HK-2 (cell line): Measurements from ENCODE around the gene ROR1.

Experiments
- DNase-seq: peaks from one replicate; pipeline ENCODE4 v3.0.0-alpha.2; 2018; ENCODE audit not compliant: unreplicated experiment

ROR1 gene

DNA sequence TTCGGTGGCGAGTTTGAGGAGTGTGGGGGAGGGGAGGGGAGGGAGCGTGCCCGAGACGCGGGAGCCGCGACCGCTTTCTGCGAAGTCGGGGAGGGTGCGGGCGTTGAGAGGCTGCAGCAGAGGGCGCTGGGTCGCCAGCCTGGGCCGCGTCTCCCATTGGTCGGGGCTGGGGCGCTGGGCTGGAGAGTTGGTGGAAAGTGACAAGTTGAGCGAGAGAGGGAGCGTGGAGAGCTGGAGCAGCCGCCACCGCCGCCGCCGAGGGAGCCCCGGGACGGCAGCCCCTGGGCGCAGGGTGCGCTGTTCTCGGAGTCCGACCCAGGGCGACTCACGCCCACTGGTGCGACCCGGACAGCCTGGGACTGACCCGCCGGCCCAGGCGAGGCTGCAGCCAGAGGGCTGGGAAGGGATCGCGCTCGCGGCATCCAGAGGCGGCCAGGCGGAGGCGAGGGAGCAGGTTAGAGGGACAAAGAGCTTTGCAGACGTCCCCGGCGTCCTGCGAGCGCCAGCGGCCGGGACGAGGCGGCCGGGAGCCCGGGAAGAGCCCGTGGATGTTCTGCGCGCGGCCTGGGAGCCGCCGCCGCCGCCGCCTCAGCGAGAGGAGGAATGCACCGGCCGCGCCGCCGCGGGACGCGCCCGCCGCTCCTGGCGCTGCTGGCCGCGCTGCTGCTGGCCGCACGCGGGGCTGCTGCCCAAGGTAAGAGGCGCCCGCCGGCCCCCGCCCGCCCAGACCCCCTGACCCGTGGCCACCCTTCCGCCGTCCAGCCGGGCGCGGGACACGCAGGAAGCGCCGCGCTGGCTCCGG lies at the start of gene ROR1:
Gene ROR1, plus strand, starts transcription at position 203 of the 802 bp plus-strand sequence.
- DNase-seq = peak; percentile 94

DNA sequence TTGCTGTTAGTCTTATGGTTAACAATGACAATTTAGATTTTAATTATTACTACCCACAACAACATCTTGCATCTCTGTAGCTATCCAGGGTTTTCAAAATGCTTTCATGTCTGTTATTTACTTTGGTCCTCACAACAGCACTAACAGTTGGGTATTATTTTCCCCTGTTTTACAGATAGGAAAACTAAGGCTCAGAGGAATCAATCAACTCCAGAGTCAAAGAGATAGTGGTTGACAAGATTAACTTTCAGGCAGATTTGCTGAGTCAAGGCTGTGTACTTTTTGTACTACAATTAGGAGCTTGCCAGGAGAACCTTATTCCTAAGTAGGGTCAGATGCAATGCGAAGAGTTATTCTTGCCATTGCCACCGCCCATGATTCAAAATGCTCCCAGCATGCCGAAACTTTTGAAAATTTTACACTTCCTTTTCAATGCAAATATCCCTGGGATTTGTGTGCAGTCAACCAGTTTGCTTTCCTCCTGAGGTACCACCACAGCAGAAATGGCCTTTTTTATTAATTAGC lies 49.4 kb upstream of the ROR1 start:
- no peak for DNase-seq

DNA sequence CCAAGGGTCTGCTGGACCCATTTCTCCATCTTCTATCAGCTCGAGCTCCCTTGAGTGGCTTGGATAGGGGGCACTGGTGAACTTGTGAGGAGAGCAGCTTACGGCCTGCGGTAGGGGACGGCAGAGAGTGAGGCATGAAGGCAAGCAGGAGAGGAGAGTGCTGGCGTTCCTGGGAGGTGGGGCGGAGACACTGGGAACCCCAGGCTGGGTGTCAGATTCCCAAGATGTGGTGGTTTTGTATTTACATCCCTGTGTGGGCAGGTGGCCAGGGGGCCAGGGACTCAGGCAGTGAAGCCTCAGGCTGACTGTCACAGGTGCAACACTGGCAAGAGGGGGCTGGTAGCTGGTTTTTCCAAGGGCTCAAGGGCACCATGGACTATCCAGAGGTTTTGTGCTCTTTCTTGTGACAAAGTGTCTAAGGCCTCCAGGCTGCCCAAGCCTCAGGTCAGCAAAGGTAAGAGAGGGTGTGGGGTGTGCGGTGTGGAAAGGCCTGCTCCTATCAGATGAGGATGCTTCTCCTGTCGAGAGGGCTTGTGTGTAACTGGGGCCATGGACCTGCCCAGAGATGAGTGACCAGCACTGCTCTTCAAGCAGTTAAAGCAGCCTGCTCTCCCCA lies 45.1 kb upstream of the ROR1 start:
- DNase-seq = no peak

DNA sequence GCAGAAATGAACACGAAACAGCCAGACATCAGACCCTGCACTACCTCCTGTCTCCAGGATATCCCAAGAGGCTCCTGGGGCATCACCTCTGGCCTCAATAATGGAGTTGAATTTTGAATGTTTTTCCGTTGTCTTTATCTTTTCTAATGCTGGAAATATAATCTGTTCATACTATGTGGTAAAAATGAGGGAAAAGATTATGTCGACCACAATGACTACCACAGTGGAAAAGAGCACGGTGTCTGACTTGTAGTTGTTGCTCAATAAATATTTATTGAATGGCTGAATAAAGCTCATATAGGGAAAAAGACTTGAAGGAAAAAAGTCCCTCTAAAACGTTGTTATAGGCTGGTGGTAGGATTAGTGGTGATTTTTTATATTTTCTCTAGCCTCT lies 44.6 kb upstream of the ROR1 start:
- no peak for DNase-seq

DNA sequence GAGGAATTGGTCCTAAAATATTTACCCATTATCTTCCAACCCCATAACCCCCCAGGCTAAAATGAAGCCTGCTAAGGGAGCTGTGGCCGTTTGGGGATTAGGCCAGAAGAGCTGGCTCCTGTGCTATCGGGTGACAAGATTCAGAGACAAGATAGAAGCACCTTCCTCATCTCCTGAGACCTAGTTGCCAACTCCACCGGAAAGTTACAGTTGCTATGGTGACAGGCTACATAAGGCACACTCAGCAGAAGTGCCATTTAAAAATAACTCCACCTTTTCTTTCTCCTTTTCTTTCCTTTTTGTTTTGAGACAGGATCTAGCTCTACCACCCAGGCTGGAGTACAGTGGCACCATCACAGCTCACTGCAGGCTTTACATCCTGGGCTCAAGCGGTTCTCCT lies 43.6 kb upstream of the ROR1 start:
- no peak for DNase-seq

DNA sequence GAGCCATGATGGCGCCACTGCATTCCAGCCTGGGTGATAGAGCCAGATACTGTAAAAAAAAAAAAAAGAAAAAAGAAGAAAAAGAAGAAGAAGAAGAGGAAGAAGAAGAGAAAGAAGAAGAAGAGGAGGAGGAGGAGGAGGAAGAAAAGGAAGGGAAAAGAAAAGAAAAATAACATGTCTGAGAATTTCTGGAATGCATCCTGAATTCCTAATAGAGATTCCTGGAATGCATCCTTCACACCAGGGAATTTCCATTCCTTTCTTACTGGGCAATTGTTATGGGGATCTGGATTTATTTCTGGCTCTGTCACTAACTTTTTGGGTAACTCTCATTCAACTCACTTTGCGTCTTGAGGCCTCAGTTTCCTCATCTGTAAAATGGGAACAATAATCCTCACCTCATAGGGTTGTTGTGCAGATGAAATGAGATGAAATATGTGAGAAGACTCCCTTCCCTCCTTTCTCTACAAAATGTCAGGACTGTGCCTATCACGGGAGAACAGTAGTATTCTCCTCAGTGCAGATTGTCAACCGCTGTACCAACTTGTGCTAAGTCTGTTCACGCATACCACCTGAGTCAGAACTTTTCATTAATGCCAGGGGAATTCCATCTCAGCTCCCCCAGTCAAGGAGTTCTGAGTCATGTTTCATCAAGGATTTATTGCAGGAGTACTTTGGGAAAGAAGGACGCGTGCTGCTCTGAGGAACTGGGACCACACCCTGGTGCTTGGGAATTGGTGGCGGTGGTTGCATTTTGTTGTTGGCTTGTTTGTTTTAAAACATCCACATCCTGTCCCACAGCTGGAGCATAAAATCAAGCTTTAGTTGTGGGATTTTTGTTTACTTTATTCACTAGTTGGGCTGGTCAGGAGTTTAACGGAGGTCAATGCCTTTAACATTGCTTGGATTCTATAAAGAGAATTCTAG lies 42.4 kb upstream of the ROR1 start:
- peak; percentile 64 for DNase-seq

DNA sequence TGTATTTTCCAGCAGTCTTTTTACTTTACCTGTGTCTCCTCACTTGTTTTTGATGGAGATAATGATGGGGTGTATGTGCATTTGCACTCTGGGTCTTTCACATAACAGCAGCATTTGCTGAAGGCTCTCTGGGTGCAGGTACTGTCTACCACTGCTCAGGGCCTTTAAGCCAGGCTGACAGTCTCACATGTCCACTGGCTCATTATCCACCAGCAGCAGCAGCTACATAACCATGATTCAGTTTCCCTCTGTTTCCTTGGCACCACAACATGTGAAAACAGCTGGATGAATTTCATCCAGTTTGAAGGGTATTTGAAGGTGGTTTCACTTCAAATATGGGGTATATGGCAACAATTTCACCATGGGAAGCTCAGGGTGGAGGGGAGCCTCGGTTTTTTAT lies 41.2 kb upstream of the ROR1 start:
- DNase-seq = no peak

DNA sequence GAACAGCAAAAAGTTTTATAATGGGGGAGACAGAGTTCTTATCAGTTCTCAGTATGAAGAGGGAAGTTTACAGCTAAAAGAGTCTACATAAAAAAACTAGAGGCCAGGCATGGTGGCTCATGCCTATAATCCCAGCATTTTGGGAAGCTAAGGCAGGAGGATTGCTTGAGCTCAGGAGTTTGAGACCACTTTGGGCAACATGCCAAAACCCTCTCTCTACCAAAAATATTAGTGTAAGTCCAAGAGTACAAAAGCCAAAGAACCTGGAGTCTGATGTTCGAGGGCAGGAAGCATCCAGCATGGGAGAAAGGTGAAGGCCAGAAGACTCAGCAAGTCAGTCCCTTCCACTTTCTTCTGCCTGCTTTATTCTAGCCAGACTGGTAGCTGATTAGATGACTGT lies 35.0 kb upstream of the ROR1 start:
- no peak for DNase-seq

DNA sequence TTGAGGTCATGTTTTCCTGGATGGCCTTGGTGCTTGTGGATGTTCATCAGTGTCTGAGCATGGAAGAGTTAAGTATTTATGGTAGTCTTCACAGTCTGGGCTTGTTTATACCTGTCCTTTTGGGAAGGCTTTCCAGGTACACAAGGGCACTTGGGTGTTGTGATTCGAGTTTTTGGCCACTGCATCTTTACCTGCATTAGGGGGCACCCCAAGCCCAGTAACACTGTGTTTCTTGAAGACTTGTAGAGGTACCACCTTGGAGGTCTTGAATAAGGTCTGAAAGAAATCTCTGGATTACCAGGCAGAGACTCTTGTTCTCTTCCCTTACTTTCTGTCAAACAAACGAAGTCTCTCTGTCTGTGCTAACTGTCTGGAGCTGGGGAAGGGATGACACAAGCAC lies 34.4 kb upstream of the ROR1 start:
- no peak for DNase-seq

DNA sequence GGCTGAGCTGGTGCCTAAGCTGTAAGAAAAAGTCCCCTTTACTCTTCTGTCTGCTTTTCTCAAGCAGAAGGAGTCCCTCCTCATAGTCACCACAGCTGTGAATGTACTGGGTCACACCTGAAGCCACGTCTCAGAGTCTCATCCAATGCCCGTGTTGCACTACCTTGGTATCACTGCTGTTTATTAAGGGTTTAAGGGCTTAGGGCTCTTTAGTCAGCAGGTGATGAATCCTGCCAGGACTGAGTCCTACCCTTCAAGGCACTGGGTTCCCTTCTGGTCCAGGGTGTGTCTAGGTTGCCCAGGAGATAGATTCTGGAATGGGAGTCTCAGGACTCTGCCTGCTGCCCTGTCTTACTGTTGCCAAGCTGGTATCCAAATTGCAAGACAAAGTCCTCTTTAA lies 33.4 kb upstream of the ROR1 start:
- DNase-seq = no peak

DNA sequence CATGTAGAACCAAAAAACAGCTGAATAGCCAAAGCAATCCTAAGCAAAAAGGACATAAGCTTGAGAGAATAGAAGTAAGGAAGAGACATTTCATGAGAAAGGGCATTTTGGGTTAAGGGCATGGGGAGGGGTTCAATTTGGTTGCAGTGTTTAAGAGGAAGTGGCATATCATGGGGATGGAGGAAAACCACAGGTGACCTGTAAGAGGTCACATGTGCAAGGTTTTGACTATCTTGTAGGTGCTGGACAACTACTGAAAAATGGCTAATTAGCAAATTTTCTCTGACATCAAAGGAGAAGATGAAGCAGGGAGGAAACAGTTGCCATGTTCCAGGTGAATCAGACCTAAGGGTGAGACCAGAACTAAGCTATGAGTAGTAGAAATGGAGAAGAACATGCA lies 31.3 kb upstream of the ROR1 start:
- DNase-seq = no peak

DNA sequence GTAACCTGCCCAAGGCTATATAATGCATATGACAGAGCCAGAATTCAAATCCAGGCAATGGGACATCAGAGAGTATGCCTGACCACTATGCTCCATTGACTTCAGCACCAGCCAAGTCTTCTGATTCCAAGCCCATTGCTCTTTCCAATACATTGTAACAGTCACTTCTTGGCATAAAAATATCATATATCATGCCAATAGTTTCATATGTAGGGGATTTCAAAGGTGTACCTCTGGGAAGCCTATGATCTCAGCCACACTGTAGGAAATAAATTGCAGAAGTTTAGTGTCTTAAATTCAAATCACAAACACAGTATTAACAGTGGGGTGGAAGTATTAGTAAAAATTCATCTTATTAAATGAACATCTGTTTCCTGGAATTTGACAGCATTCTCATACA lies 30.0 kb upstream of the ROR1 start:
- no peak for DNase-seq

DNA sequence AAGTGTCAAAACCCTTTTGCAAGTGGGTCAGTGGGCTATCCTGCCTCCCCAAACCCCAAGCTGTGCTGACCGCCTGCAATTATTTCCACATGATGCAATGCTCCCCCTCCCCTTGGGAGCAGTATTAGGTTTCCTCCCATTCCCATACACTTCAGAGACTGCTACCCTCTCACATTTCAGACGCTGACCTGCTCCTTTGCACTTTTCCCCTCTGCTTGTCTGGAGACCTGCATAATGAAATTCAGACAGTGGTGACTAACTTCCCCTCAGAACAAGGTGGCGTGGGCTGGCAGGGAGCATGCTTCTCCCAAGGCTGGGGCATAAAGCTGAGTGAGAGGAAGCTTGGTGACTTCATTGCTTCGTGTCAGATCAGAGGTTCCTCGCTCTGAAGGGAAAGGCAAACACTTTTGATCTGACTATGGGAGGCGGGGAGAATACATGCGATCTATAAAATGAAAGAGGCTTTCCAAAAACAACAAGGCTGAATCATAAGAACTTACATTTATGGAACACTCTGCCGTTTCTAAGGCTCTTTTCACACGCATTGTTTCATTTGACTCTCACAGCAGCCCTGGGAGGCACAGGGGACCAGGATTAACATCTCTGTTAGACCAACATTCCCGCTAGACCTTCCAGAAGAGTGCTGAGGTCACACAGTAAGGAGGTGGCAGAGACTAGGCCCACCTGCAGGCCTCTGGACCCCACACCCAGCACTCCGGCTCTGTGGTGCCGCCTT lies 27.5 kb upstream of the ROR1 start:
- DNase-seq = no peak

DNA sequence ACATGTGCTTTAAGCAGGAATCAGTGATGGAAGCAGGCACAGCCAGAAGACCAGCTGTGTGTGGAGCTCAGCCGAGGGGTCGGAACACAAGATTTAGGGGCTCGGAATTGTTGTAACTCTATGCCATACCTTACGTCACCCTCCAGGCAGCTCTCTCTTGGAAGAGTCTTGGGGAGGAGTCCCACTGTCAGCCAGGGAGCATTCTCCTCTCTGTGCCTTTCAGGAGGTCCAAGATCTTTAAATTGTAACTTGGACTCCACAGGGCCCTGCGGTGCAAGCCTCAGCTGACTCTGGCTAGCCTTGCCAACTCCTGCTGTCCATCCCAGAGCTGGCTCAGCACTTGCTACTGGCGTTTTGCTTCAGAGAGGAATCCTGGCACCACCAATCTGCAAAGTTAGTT lies 26.4 kb upstream of the ROR1 start:
- DNase-seq = no peak

DNA sequence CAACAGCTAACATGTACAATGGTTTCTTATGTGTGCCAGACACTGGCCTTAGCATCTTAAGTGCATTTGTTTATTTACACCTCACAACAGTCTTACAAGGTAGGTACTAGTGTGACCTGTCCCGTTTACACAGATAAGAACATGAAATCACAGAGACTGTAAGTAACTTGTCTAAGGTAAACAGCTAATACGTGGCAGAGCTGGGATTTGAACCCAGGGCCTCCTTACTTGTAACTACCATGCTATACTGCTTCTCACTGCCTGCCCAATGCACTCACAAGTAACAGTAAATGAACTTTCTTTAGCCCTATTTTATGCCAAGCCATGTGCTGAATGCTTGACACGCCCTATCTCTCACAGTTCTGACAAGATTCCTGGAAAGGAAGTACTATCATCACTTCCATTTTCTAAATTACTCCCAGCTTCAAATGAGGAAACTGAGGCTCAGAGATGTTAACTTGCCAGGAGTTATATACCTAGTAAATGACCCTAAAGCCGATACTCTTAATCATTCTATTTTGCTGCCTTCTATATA lies 25.7 kb upstream of the ROR1 start:
- no peak for DNase-seq

DNA sequence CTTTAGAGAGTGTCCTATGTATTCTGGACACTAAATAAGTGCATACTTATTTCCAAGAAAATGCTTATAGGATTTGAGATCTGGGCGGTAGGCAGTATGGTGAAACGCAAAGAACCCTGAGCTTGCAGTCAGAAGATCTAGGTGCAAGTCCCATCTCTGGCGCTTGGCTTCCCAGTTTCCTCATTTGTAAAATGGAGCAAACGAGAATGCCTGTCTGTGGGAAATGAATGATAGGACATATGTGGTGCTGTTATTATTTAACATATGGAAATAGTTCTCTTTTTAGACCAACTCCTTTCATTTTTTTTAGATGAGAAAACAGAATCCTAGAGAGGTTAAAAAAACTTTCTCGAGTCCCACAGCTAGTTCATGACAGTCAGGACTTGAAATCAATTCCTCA lies 25.2 kb upstream of the ROR1 start:
- no peak for DNase-seq

DNA sequence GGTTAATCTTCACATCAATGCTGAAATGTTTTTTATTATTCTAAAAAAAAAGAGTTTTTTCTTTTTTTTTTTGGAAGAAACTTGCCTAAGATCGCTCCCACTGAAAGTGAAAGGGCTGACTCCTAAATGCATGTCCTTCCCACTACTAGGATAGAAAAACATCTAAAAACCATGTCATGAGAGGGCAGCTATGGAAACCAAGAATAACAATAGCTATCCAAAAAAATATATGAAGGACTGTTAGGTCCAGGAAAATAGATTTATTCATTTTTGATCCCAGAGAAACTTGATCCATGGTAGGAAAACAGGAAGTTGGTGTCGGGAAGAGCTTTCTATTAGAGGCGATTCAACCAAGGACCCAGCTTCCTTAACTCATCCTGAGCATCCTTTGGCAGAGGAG lies 23.1 kb upstream of the ROR1 start:
- DNase-seq = no peak

DNA sequence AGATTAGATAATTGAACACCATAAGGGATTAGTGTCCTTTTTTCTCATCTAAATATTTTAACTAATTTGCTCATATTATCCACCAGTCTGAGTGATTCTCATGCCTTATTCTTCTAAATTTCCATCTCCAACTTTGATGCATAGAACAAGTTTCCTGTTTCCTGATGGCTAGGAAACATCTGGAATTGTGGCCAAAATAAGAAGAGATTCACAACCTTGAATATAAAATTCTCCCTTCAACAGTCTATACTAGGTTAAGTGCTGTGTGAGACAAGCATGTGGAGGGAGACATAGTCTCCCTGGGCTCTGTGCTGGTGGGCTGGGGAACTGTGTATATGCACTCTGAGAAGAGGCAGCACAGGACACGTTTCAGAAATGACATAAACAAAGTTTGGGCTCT lies 21.6 kb upstream of the ROR1 start:
- no peak for DNase-seq

DNA sequence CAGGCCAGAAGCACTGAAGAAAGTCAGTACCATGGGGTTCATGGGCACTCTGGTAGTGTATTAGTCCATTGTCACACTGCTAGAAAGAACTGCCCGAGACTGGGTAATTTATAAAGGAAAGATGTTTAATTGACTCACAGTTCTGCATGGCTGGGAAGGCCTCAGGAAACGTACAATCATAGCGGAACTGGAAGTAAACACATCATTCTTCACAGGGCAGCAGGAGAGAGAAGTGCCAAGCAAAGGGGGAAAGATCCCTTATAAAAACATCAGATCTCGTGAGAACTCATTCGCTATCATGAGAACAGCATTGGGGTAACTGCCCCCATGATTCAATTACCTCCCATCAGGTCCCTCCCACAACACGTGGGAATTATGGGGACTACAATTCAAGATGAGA lies 20.2 kb upstream of the ROR1 start:
- DNase-seq = no peak

DNA sequence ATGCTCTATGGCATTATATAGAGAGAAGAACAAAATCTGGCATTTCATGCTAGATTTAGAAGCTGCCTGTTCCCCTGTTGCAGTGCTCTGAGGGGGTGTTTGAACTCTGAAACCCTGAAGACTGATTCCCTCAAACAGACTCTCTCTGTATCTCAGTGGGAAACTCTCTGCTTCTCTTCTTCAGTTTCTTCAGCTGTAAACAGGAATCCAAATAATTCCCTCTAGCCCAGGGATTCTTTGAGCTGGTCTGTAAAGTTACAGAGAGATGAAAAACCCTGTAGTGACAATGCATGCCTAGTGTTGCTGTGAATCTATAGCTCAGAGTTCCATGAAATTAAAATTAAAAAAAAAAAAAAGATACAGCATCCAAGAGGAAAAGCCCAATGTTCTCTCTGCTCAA lies 17.0 kb upstream of the ROR1 start:
- no peak for DNase-seq

DNA sequence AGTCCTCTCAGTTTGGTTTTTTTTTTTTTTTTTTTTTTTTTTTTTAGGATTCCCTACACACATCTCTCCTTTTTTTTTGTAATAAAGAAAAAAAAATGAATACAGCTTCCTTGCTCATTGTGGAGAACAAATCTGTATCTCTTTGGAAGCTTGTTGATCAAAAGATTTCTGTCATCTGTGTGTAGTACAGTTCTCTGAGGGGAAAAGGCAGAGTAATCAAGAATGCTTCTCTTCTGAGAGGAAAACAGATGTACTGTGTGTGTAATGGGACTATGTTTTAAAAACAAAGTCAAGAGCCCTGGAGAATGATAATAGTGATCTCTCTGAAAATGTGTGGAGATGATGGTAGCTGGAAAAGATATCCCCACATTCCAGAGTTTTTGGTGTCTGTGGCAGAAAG lies 16.5 kb upstream of the ROR1 start:
- DNase-seq = no peak

DNA sequence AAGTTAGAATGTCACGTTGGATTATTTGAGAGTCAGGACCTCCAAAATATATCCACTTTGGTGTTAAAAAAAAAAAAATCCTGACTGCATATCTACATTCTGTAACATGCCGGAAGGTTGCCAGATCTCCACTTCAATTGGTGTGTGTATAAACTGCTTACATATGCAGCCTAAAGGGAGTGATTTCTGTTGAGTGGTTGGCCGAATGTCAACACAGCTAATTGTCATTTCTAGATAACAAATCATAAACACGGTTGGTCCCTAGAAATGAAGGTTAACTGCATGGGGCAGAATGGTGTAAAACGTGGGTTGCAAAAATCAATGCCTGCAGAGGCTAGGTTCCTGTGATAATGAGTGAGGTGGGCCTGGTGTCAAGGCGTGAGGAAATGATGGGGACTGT lies 15.0 kb upstream of the ROR1 start:
- no peak for DNase-seq
